Osteoblast (primary cell): ENCODE results near the gene KRT75. TPM values are rescaled to one million over a fixed set of nuclear protein-coding genes. Genes with fewer than 3 reads are reported as not detected.

Experiments
- DNase-seq: peaks from one replicate; pipeline ENCODE4 v3.0.0; 2011; ENCODE audit warnings: low spot score, mixed read lengths; ENCODE audit not compliant: insufficient read length; ENCODE audit errors: missing footprints
- H2AFZ ChIP-seq: 2 replicates; pipeline ENCODE4 v1.6.0; 2011; ENCODE audit warnings: mild to moderate bottlenecking, low read length
- H3K27ac ChIP-seq: 2 replicates; pipeline ENCODE4 v1.5.1; 2011; ENCODE audit warnings: mild to moderate bottlenecking, low read depth, low read length, moderate library complexity
- H3K27me3 ChIP-seq: 2 replicates; pipeline ENCODE4 v1.6.0; 2012; ENCODE audit warnings: mild to moderate bottlenecking, control low read depth, inconsistent platforms, low read length, moderate library complexity; ENCODE audit not compliant: insufficient read depth
- H3K36me3 ChIP-seq: 2 replicates; pipeline ENCODE4 v1.5.1; 2011; ENCODE audit warnings: mild to moderate bottlenecking, low read length, control low read depth, moderate library complexity; ENCODE audit not compliant: insufficient read depth
- H3K4me1 ChIP-seq: 2 replicates; pipeline ENCODE4 v1.5.1; 2011; ENCODE audit warnings: mild to moderate bottlenecking, low read length, control low read depth, moderate library complexity; ENCODE audit not compliant: insufficient read depth
- H3K4me2 ChIP-seq: 2 replicates; pipeline ENCODE4 v1.6.0; 2011; ENCODE audit warnings: mild to moderate bottlenecking, low read length; ENCODE audit not compliant: insufficient read depth
- H3K4me3 ChIP-seq: fragments of 200-600 bp; sonication (generic); 3 replicates; pipeline ENCODE4 v1.5.1; 2012; ENCODE audit warnings: mild to moderate bottlenecking, low read length, inconsistent platforms; ENCODE audit not compliant: insufficient read depth
- H3K79me2 ChIP-seq: 2 replicates; pipeline ENCODE4 v1.6.0; 2012; ENCODE audit warnings: mild to moderate bottlenecking, low read length, control low read depth, inconsistent platforms; ENCODE audit not compliant: insufficient read depth
- H3K9me3 ChIP-seq: 2 replicates; pipeline ENCODE4 v1.5.1; 2011; ENCODE audit warnings: low read depth, low read length, control low read depth
- H4K20me1 ChIP-seq: 2 replicates; pipeline ENCODE4 v1.6.0; 2012; ENCODE audit warnings: mild to moderate bottlenecking, low read length, control low read depth; ENCODE audit not compliant: insufficient read depth
- total RNA-seq: library from RNA; depleted of rRNA; stranded (reverse); fragments of >200 nt; gene quantifications from 2 replicates; pipeline ENCODE4 v1.2.3, GENCODE V29; 2012
- TF ChIP-seq, protein P1 (sequence below): IDR thresholded peaks from 2 replicates; pipeline ENCODE4 v1.5.1; 2011; ENCODE audit warnings: mild to moderate bottlenecking, low read depth, low read length, moderate library complexity; ENCODE audit errors: extremely low read depth

The KRT75 gene
- total RNA-seq, 1 donor: under 0.01 TPM

- Histone ChIP-seq H3K27ac (peak overlapping the region; percentile 84), H3K4me2 (peak overlapping the region; percentile 15), H3K36me3 (no peaks in the 10 kb centered on the region), H3K4me3 (no peak overlapping the region), H4K20me1 (no peaks in the 10 kb centered on the region), H3K4me1 (peaks cover 40% of the 10 kb centered on the region), H2AFZ (no peak overlapping the region), H3K9me3 (no peaks in the 10 kb centered on the region), H3K79me2 (no peaks in the 10 kb centered on the region), H3K27me3 (no peaks in the 10 kb centered on the region)
- TF ChIP-seq, protein P1, sequence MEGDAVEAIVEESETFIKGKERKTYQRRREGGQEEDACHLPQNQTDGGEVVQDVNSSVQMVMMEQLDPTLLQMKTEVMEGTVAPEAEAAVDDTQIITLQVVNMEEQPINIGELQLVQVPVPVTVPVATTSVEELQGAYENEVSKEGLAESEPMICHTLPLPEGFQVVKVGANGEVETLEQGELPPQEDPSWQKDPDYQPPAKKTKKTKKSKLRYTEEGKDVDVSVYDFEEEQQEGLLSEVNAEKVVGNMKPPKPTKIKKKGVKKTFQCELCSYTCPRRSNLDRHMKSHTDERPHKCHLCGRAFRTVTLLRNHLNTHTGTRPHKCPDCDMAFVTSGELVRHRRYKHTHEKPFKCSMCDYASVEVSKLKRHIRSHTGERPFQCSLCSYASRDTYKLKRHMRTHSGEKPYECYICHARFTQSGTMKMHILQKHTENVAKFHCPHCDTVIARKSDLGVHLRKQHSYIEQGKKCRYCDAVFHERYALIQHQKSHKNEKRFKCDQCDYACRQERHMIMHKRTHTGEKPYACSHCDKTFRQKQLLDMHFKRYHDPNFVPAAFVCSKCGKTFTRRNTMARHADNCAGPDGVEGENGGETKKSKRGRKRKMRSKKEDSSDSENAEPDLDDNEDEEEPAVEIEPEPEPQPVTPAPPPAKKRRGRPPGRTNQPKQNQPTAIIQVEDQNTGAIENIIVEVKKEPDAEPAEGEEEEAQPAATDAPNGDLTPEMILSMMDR: no peak
- DNase-seq: peak; percentile 79
Observed at GRCh38 chr12:52440821-52441319, 6.7 kb upstream of the KRT75 start.

DNA sequence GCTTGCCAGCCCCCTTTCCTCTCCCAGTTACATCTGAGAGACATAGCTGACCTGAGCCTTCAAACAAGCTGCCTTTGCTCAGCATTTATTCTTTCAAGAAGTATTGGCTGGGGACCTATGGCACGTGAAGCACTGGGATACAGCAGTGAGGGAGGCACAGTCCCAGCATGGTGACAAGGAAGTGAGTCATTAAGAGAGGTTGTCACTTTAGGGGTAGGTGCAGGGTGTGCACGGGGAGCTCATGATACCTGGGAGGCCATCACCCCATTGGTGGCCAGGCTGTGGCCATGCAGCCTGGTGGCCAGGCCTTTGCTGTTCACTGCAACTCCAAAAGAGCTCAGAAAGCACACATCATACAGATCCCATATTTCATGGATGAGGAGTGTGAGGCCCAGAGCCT, 5.7 kb upstream of the KRT75 start:
- Histone ChIP-seq H3K79me2 (no peaks in the 10 kb centered on the region), H3K4me2 (no peak overlapping the region), H3K27ac (peak overlapping the region; percentile 84), H2AFZ (no peak overlapping the region), H3K4me1 (peaks cover 40% of the 10 kb centered on the region), H3K4me3 (no peak overlapping the region), H3K27me3 (no peaks in the 10 kb centered on the region), H3K9me3 (no peaks in the 10 kb centered on the region), H4K20me1 (no peaks in the 10 kb centered on the region), H3K36me3 (no peaks in the 10 kb centered on the region)
- DNase-seq: no peak
- TF ChIP-seq, protein P1: no peak

GRCh38 chr12:52439420-52439819, 5.2 kb upstream of the KRT75 start:
- Histone ChIP-seq H4K20me1 (no peaks in the 10 kb centered on the region), H3K4me3 (no peak overlapping the region), H3K27ac (no peak overlapping the region), H3K79me2 (no peaks in the 10 kb centered on the region), H3K4me2 (no peak overlapping the region), H3K9me3 (no peaks in the 10 kb centered on the region), H3K4me1 (peaks cover 39% of the 10 kb centered on the region), H2AFZ (no peak overlapping the region), H3K36me3 (no peaks in the 10 kb centered on the region), H3K27me3 (no peaks in the 10 kb centered on the region)
- DNase-seq: no peak
- TF ChIP-seq, protein P1: no peak

- no peaks in the 10 kb centered on the region for H3K9me3 ChIP-seq
- no peaks in the 10 kb centered on the region for H4K20me1 ChIP-seq
- TF ChIP-seq, protein P1: no peak
Observed at GRCh38 chr12:52438305-52439301, 4.4 kb upstream of the KRT75 start.

More at GRCh38 chr12:52438305-52439301, 4.4 kb upstream of the KRT75 start:
- H3K4me3 ChIP-seq: no peak overlapping the region
- H3K79me2 ChIP-seq: no peaks in the 10 kb centered on the region
- H2AFZ ChIP-seq: no peak overlapping the region
- no peaks in the 10 kb centered on the region for H3K36me3 ChIP-seq
- DNase-seq: no peak
- no peaks in the 10 kb centered on the region for H3K27me3 ChIP-seq
- peaks cover 36% of the 10 kb centered on the region for H3K4me1 ChIP-seq
- no peak overlapping the region for H3K27ac ChIP-seq
- H3K4me2 ChIP-seq: no peak overlapping the region
